DOHH2 (cell line): ENCODE data around the gene HOXB6.

Source experiments
- EZH2phosphoT487 ChIP-seq: fragments of 200-600 bp; sonication (generic); IDR thresholded peaks from 2 replicates; pipeline ENCODE4 v1.6.1; 2017; ENCODE audit warnings: borderline replicate concordance, mild to moderate bottlenecking, antibody characterized with exemption, low read length, moderate library complexity, mixed read lengths
- TF ChIP-seq, protein P1 (sequence below): fragments of 200-600 bp; sonication (generic); IDR thresholded peaks from one replicate; pipeline ENCODE4 v1.5.1; 2014; ENCODE audit warnings: antibody characterized with exemption, mild to moderate bottlenecking, low read depth, low read length; ENCODE audit not compliant: poor library complexity, severe bottlenecking

DNA sequence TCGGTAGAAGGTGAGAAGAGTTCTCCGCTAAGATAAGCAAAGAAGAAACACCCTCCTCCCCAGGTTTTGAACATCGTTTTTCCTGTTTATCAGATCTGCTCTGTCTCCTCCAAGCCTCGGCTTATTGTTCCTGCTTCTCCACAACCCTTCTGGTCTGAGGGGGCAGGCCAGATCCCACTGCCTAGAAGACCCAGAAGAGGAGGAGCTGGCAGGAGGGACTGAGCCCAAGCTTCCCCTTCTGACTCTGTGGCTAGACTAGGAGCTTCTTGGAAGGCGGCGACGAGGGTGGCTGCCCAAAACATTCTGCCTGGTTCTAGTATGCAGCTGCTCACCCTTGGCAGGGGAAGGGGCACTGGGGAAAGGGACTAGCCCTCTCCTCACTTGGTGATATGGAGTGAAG lies 6.0 kb downstream of the HOXB6 start:
- TF ChIP-seq, protein P1, sequence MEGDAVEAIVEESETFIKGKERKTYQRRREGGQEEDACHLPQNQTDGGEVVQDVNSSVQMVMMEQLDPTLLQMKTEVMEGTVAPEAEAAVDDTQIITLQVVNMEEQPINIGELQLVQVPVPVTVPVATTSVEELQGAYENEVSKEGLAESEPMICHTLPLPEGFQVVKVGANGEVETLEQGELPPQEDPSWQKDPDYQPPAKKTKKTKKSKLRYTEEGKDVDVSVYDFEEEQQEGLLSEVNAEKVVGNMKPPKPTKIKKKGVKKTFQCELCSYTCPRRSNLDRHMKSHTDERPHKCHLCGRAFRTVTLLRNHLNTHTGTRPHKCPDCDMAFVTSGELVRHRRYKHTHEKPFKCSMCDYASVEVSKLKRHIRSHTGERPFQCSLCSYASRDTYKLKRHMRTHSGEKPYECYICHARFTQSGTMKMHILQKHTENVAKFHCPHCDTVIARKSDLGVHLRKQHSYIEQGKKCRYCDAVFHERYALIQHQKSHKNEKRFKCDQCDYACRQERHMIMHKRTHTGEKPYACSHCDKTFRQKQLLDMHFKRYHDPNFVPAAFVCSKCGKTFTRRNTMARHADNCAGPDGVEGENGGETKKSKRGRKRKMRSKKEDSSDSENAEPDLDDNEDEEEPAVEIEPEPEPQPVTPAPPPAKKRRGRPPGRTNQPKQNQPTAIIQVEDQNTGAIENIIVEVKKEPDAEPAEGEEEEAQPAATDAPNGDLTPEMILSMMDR: no peak
- TF ChIP-seq EZH2phosphoT487: no peak
